ENCODE results near the gene UGGT2. TPM values are rescaled to one million over a fixed set of nuclear protein-coding genes. Genes with fewer than 3 reads are reported as not detected.
A peak's percentile ranks its signal among the peaks of the same experiment; 100 is the strongest.

UGGT2 gene, protein sequence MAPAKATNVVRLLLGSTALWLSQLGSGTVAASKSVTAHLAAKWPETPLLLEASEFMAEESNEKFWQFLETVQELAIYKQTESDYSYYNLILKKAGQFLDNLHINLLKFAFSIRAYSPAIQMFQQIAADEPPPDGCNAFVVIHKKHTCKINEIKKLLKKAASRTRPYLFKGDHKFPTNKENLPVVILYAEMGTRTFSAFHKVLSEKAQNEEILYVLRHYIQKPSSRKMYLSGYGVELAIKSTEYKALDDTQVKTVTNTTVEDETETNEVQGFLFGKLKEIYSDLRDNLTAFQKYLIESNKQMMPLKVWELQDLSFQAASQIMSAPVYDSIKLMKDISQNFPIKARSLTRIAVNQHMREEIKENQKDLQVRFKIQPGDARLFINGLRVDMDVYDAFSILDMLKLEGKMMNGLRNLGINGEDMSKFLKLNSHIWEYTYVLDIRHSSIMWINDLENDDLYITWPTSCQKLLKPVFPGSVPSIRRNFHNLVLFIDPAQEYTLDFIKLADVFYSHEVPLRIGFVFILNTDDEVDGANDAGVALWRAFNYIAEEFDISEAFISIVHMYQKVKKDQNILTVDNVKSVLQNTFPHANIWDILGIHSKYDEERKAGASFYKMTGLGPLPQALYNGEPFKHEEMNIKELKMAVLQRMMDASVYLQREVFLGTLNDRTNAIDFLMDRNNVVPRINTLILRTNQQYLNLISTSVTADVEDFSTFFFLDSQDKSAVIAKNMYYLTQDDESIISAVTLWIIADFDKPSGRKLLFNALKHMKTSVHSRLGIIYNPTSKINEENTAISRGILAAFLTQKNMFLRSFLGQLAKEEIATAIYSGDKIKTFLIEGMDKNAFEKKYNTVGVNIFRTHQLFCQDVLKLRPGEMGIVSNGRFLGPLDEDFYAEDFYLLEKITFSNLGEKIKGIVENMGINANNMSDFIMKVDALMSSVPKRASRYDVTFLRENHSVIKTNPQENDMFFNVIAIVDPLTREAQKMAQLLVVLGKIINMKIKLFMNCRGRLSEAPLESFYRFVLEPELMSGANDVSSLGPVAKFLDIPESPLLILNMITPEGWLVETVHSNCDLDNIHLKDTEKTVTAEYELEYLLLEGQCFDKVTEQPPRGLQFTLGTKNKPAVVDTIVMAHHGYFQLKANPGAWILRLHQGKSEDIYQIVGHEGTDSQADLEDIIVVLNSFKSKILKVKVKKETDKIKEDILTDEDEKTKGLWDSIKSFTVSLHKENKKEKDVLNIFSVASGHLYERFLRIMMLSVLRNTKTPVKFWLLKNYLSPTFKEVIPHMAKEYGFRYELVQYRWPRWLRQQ (N-terminal part only)
- 54.0 and 66.1 TPM in 2 replicates for total RNA-seq (2014; rRNA removed; shearing (Covaris generic))

DNA sequence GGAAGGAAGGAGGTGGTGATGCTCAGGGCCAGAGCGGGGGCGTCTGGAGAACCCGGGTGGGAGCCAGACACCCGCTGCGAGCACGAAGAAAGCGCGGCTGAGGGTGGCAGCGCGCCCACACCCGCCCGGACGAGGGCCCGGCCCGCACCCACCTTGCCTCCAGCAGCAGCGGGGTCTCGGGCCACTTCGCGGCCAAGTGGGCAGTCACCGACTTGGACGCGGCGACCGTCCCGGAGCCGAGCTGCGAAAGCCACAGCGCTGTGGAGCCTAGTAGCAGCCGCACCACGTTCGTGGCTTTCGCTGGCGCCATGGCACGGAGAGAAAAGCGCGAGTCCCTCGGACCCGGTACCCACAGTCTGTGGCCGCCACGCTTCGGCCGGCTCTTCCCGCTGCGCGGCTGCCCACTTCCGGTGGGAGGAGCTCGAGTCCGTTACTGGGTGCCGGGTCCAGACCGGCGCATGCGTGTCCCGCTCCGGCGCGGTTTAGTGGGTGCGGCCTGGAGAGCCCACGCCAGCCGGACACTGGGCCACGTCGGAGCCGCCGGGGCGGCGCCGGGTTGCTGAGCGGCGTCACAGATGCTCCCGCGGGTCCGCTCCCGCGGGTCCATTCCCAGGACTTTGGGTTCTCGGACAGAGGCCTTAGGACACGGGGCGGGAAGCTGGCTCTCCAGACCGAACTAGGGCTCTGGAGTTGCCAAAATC is at the start of gene UGGT2:
Gene UGGT2, minus strand, starts transcription at position 399 of the 701 bp plus-strand sequence. Its CDS starts 89 bp downstream, at position 310.
- peak; percentile 92 for DNase-seq (ENCODE audit: low spot score)

DNA sequence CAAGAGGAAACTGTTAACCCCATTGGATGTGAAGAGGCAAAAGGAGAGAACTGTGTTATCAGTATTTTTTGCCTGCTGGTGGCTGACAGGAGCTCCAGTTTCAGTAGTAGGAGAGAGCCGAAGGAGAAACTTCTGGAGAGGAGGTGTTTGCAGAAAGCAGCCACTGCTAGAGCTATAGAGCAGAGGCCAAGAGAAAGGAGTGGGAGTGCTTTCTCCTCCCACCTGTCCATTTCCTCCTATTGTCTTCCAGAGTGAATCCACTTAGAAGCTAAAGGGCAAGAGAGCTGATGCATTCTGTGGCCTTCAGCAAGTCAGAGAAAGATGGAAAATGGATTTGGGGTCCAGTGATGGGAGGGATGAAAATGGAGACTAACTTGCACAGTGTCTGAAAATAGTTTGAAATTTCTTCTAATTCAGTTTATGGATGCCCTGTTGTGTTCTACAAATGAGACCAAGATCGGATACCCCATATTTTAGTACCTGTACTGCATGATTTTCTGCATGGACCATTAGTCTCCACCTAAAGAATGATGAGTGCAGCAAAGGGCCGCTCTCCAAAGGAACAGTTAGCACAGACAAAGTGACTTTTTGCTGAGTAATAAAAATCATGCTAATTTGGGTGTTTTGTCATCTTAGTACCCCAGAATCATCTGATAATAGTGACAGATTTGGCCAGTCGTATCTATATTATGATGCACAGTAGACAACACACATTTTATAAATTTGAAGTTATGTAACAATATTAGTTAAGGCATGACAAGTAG is 47.4 kb upstream of the UGGT2 start:
- DNase-seq (ENCODE audit: low spot score): no peak

DNA sequence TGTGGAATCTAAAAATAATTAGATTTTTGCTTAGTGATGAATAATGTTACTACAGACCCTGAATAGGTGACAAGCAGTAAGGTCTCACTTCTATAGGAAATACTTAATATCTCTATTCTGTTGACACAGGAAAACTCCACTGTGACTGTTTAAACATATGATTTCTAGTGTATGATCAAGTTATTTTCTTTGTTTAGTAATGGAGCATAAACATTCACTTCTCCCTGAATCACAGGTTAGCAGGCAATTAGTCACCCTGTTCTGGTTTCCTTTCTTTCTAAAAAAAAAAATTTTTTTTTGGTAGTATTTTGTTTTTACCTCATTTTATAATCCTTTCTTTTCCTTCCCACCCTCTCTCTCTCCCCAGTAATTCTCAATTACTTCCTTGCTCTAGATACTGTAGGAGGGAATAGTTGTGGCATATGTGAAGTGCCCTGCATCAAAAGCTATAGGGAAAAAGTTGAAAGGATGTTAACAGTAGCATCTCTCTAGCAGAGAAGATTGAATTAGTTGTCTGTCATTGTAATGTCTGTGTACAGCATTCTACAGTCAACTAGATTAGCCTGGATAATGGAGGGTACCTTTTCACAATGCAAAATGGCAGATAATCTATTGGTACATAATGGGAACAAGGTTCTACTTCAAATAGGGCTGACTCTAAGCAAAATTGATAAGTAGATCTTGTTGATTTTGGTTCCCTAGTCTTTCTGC is 40.2 kb upstream of the UGGT2 start:
- DNase-seq (ENCODE audit: low spot score): no peak

DNA sequence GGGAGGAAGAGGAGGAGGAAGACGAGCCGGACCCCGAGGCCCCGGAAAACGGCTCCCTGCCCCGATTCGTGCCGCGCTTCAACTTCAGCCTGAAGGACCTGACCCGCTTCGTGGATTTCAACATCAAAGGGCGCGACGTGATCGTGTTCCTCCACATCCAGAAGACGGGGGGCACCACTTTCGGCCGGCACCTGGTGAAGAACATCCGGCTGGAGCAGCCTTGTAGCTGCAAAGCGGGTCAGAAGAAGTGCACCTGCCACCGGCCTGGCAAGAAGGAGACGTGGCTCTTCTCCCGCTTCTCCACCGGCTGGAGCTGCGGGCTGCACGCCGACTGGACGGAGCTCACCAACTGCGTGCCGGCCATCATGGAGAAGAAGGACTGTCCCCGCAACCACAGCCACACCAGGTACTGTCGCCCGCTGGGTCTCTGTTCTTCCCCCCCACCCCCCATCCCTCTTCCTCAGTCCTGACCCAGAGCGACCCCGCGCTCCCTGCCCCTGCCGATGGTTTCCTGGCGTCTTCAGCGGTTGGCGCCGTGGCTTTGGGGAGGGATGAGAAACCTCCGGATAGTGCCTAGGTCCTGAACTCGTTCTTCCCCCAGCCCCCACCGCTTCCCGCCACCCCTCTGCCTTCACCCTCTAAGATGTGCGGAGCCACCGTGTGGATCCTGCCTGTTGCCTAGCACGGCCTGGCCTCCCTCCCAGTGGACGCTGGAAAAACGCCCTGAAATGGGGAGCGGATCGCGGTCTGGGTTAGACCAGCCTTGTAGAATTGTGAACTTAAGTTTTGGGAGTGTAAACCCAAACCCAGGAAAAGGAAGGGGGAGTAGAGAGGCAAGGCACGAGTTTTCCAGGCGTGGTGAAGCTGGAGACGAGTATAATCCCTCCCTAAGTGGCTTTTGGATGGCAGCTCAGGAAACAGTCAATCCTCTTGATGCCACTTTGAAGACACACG is 38.2 kb upstream of the UGGT2 start:
- no peak for DNase-seq (ENCODE audit: low spot score)

DNA sequence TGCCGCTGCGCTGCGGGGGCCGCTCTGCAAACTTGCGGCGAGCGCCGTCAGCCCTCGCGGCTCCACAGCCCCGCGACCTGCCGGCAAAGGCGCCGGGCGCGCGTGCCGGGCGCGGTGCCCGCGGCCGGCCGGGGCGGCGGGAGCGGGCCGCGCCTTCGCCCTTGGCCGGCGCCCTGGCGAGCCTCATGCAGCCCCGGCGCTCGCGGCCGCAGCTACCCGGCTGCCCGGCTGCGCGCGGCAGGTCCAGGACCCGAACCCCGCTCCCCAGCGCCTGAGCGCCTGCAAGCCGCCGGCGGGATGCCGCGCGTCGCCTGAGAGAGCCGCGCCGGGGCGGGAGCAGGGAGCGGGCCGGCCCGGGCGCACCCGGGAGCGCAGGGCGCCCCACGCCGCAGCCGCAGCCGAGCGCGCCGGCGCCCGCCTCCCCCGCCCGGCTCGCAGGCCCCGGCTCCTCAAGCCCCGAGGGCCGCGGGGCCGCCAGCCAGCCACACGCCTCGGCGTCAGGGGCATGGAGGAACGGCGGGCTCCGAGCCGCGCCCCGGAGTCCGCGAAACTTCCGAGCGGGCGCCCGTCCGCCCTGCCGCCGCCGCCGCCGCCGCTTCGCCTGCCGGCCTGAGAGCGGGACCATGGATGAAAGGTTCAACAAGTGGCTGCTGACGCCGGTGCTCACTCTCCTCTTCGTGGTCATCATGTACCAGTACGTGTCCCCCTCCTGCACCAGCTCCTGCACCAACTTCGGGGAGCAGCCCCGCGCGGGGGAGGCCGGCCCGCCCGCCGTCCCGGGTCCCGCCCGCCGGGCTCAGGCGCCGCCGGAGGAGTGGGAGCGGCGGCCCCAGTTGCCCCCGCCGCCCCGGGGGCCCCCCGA is 37.3 kb upstream of the UGGT2 start:
- DNase-seq (ENCODE audit: low spot score): no peak

DNA sequence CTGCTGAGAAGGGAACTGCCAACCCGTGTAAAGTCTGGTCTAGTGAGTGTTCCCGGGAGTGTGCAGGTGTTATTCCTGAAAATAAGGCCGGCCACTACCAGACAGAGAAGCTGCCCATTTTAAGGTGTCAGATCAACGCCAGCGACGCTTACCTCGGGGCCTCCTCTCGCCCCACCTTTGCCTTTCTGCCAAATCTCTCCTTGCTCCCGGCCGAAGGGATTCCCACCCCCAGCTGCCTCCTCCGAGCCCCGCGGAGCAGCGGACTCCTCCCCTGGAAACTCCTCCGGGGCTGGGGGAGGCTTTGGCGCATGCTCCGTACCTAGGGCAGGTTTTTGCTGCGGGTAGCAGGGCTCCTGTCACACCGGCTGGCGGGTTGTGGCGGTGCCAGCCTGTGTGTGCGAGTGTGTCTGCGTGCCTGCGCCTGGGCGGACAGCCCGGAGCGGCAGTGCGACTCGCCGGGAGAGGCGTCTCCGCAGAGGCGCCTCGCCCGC is 36.6 kb upstream of the UGGT2 start, which contains the start of gene HS6ST3:
Gene HS6ST3, plus strand, starts transcription at position 359 of the 491 bp plus-strand sequence.
- DNase-seq (ENCODE audit: low spot score): peak; percentile 8

DNA sequence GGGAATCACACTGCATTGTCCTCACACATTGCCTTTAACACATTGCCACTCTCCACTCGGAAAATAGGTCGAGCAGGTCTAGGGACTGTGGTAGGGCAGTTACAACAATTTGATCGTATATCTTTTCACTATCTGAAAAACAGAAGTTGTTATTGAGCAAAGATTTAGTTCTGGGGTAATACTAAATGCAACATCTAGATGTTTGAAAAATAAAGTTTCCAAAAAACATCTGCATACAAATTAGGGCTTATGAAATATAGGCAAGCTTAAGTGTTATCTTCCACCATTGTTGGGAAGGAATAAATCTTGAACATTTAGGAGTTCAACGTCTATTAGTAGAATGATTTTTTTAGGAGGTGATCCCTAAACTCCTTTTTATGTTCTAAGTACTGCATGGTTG is 35.9 kb upstream of the UGGT2 start:
- no peak for DNase-seq (ENCODE audit: low spot score)

DNA sequence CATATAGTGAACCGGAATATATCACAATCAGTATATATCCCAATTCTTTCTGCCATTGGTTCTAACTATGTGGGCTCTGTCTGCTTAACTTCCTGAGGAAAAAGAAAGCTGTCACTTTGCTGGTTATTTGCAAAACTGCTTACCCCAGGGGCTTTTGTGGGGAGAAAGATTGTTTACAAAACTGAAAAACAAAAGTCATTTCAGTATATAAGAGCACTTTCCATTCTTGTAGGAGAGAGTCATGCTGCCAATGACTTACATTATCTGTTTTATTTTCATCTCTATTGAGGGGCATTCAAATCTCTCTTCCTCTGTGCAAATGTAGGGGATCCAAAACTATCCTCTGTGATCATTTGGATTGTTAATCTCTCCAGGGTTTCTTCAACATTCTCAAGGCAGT is 33.5 kb upstream of the UGGT2 start:
- no peak for DNase-seq (ENCODE audit: low spot score)

DNA sequence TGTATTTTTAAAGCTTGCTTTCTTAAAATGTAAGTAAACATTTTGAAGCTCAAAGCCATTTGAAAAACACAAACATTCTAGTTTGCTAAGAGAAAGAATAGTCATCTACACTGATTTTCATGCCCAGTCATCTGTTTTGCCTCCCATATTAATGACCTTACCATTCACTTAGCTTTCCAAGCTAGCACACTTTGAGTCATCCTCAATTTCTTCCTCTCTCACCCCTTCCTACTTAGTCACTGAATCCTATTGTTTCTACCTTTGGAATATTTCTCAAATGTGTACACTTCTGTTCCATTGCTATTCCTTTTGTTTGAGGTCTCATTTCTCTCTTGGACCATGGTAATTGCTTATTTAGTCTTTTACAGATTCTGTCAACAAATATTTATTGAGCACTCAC is 29.4 kb upstream of the UGGT2 start:
- DNase-seq (ENCODE audit: low spot score): no peak

DNA sequence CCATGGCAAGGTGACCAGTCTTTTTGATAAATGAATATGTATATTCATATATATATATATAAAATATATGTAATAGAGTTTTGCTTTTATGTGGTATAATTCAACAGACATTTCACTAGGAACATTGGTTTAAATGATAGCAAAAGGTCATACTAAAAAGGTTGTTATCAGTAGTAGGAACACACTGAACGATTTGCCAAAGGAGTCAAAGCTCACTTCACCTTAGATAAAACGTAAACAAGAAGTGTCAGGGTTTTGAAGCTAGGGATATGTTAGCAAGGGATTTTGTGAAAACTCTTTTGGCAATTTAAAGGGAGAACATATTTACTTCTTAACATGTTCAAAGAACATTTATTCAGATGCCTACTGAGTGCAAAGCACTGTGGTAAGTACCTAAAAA is 28.7 kb upstream of the UGGT2 start:
- DNase-seq (ENCODE audit: low spot score): no peak

DNA sequence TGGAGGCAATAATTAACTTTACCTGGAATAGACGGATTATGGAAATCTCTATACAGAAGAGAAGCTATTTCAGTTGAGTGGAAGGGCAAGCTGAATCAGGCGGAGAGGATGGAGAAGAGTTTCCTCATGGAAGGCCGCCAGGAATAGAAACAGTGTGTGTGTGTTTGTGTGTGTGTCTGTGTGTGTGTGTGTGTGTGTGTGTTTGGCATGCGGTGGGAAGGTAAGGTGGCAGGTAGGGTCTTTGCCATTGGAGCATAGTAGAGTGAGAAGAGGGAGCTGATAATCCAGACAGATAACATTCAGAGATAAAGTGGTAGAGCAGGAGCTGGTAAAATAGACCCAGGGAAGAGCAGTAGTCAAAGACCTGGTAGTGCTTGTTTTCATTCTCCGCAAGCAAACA is 27.5 kb upstream of the UGGT2 start:
- no peak for DNase-seq (ENCODE audit: low spot score)

DNA sequence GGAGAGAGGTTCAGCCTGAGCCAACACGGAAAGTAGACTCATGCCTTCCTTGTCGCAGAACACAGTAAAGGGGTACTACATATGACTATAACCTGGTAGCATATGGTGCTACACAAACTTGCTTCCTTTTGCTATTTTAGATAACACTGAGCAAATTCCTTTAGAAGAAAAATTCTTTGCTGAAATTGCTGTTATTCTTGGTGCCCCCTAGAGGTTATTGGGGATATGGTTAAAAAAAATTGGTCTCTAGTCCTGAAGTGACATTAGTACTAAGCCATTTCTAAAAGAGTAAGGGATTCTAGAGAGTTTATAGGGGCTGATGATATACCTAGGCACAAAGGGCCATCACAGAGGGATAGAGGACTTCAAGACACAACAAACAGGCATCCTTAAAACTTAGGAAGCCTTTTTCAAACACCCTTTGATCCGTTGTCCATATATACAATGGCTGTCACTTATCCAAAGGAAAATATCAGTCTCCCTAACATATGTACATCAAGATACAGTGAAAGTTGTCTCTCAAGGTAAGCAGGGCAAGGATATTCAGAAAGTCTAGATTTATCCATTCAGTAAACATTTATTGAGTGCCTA is 22.8 kb upstream of the UGGT2 start:
- peak; percentile 34 for DNase-seq (ENCODE audit: low spot score)

DNA sequence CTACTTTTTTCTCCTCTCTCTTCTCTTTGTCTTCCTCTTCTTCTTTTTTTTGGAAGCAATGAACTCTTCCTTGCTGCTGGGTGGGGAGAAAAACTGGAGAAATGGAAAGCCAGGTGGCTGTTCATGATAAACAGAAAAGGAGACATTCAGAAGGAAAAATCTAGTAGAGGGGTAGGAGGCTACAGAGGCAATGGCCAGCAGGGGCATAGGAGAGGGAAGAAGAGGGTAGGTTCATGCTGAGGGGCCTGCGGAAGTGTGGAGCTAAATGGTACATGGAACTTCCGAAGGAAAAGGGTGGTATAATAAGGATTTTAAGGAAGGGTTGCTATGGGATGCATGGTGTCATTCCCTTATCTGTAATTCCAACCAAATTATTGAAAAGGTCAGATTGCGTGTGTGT is 19.2 kb upstream of the UGGT2 start:
- no peak for DNase-seq (ENCODE audit: low spot score)

DNA sequence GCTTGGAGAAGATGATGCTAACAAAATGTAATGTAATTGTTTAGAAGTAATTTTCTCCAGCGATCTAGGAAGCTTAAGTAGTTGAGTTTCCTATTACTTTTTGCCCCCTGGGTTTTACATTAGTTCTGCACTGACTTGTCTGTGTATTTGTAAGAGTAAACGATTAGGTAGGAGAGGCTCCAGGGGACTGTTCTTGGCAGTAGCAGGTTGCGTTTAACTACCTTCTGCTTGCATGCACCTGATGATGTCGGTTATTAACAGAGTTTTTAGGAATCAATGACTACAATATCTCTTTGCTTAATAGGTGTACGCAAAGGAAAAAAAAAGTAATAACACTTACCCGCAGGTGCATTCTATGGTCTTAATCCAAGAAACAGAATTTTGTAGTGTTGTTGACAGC is 18.3 kb upstream of the UGGT2 start:
- DNase-seq (ENCODE audit: low spot score): no peak

DNA sequence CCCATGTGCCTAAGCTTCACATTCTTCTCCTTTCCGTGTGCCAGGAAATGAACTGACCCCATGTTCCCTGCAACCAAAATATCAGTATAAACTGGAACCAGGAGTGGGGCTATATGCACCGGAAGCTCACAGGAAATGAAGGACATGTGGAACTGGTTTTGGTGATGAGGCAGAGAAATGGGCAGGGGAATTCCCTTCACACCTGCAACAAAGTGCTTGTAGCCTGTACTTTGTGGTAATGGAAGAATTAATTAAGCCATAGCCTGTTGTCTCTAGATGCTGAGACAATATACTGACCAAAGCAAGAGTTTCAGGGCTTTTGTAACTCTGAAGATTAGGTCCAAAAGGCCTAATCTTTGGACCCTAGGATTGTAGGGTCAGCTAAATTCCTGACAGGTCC is 15.5 kb upstream of the UGGT2 start:
- no peak for DNase-seq (ENCODE audit: low spot score)

DNA sequence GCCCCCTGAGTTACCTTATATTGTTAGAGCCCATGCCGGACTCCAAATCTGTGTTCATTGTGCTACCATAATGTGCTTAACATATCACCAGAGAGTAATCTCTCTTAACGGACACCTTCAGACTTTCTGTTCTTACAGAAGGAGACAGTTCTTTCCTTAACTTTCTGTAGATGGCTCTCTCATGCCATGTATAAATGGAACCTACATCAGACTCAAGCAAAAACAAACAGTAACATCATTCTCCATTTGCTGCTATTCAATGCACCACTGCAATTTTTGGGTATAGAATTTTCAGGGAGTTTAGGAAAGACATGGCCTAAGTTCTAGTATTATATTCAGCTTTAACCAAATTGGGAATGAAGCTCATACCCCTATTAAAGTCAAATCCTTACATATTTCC is 12.6 kb upstream of the UGGT2 start:
- no peak for DNase-seq (ENCODE audit: low spot score)

DNA sequence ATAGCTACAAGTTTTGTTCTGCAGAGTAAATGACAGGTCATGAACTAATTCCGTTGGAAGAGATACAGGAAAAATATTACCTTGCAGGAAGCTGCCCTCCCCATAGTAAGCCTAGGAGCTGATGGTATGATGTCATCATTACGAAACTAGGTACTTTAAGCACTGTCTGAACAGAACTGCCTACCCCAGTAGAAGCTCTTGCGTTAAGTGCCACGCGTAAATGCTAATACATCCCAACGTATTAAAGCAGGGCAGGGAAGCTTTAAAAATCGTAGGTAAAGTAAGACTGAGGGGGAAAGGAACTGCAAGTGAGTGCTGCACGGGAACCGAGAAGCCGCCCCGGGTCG is 572 bp downstream of the UGGT2 start:
- peak; percentile 73 for DNase-seq (ENCODE audit: low spot score)

All from A172 (cell line).